Right lobe of liver (tissue), 6 donors: Measurements from ENCODE around the gene MCOLN2. TPM values are rescaled to one million over a fixed set of nuclear protein-coding genes. Genes with fewer than 3 reads are reported as not detected.
A peak's percentile ranks its signal among the peaks of the same experiment; 100 is the strongest.
"Not testable (repeated sequence)": the region's sequence is repeated elsewhere in the genome, so short reads cannot be mapped to it uniquely, and the experiment has no call there.

Experiments used
- ATAC-seq, 4 donors: fragments of 200-7000 bp; cut with Tn5 transposase; one replicate each; pipeline ENCODE4 v1.9.1; 2020; ENCODE audit warnings: mild to moderate bottlenecking in 4 of 4, moderate library complexity in 4 of 4
- DNase-seq, 3 donors: peaks; one replicate each; pipeline ENCODE4 v3.0.0-alpha.2; 2020
- H3K27ac ChIP-seq, 3 donors: fragments of 200-600 bp; one replicate each; pipeline ENCODE4 v1.8.0; 2022
- H3K27me3 ChIP-seq, 2 donors: fragments of 200-600 bp; one replicate each; pipeline ENCODE4 v1.8.0; 2022
- H3K36me3 ChIP-seq, 4 donors: fragments of 200-600 bp; sonication (generic) in 1 of 4; one replicate each; pipeline versions ENCODE4 v1.5.1 to v1.8.0; 2017 to 2022; ENCODE audit warnings: control low read depth in 1 of 4
- H3K4me1 ChIP-seq, 4 donors: fragments of 200-600 bp; sonication (generic) in 1 of 4; one replicate each; pipeline versions ENCODE4 v1.5.1 to v1.8.0; 2017 to 2022; ENCODE audit warnings: control low read depth in 1 of 4
- H3K4me3 ChIP-seq, 3 donors: fragments of 200-600 bp; one replicate each; pipeline ENCODE4 v1.8.0; 2022
- H3K9me3 ChIP-seq, 4 donors: fragments of 200-600 bp; sonication (generic) in 1 of 4; one replicate each; pipeline versions ENCODE4 v1.5.1 to v1.8.0; 2017 to 2022; ENCODE audit warnings: control low read depth in 1 of 4
- POLR2A ChIP-seq: fragments of 450-650 bp; IDR thresholded peaks from one replicate; pipeline ENCODE4 v1.6.1; 2017; ENCODE audit warnings: antibody characterized with exemption, mild to moderate bottlenecking
- WGBS: methylation state at CpG from one replicate; pipeline ENCODE4 v1.1.6; 2018; ENCODE audit warnings: low coverage, low lambda C conversion rate; ENCODE audit not compliant: insufficient coverage; ENCODE audit errors: missing lambda C conversion rate; 5-methylcytosine and 5-hydroxymethylcytosine counted together
- intact Hi-C, 2 donors: fragments of 100-400 bp; cut with DNase I; formaldehyde crosslinking; loops; one replicate each; pipeline versions ENCODE4 v1.11.2 to v1.14.1; 2022
- total RNA-seq, 6 experiments: library from RNA; depleted of rRNA in 2 of 6; stranded (reverse); fragments of >200 nt in 2 of 6; fragmentation: NEBNext Ultra II Directional in 3 of 6; extraction: Animal tissue kit (Norgen Biotek cat#: 25700) in 3 of 6; gene quantifications; one replicate each; pipeline versions ENCODE4 v1.1.0 to v1.2.4, GENCODE V29; 2016 to 2023
- TF ChIP-seq, protein P1 (sequence below), 4 donors: fragments of 200-600 bp in 3 of 4; fragments of 450-650 bp in 1 of 4; IDR thresholded peaks; one replicate each; pipeline versions ENCODE4 v1.5.1 to v1.8.0; 2016 to 2022; ENCODE audit warnings: antibody characterized with exemption in 4 of 4, mild to moderate bottlenecking in 2 of 4
- donor health status: DM: no; HTN: yes; CAD: no.
- donor health status: DM: no; HTN: no; CAD: no.
- donor health status: DM: no; HTN: no; CAD: no.
- donor health status: DM: no; HTN: yes; CAD: no.
- donor health status: DM: no; HTN: yes; CAD: no.

The MCOLN2 gene
- total RNA-seq, 6 experiments from 2014 or later = 0.09 to 0.19 TPM; not detected in 4

DNA sequence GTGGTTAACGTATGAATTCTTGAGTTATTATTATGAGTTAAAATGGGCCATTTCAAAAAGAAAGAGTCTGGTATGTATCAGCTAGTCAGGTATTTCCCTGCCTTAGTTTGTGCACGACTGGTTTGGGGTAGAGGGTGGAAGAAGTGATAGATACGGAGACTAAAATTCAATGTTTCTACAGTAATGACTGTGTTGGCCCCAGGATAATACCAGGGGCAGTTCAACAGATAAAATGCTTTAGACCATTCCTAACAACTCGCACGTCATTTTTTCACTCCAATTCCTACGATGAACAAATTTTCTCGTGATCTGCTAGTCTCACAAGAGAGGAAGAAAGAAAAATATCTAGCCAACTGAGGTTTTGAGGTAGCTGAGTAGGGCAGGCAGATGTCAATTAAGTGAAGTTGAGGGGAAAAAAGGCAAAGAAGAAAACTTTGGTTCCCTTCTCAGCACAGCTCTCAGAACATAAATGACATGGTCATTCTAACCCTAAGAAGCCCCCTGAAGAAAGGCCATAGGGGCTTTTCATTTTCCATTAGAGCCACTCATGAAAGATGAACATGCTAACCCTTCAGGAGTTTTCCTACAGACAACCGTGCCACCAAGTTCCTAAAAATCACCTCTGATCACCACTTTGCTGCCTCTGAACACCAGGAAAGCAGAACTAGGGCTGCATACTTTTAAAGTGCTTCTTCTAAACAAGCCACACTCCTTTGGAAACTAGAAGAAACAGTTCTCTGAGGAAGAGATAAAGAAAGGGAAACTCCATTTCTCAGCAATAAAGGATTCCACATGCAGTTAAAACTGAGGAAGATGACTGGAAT, 5.6 kb downstream of the MCOLN2 start:
- WGBS = 48% methylated on average over 8 of the region's 8 CpGs
- Histone ChIP-seq H3K27me3 (no peaks in the 10 kb centered on the region), H3K27ac (no peak overlapping the region), H3K9me3 (no peaks in the 10 kb centered on the region), H3K4me3 (no peak overlapping the region), H3K4me1 (peaks cover 0 to under 1% (median 0%) of the 10 kb centered on the region in 4 donors), H3K36me3 (no peaks in the 10 kb centered on the region)
- TF ChIP-seq, protein P1, sequence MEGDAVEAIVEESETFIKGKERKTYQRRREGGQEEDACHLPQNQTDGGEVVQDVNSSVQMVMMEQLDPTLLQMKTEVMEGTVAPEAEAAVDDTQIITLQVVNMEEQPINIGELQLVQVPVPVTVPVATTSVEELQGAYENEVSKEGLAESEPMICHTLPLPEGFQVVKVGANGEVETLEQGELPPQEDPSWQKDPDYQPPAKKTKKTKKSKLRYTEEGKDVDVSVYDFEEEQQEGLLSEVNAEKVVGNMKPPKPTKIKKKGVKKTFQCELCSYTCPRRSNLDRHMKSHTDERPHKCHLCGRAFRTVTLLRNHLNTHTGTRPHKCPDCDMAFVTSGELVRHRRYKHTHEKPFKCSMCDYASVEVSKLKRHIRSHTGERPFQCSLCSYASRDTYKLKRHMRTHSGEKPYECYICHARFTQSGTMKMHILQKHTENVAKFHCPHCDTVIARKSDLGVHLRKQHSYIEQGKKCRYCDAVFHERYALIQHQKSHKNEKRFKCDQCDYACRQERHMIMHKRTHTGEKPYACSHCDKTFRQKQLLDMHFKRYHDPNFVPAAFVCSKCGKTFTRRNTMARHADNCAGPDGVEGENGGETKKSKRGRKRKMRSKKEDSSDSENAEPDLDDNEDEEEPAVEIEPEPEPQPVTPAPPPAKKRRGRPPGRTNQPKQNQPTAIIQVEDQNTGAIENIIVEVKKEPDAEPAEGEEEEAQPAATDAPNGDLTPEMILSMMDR (IDR thresholded peaks at IDR 0.05) = no peak
- TF ChIP-seq POLR2A = no peak
- intact Hi-C loops = no loop called here
- DNase-seq = no peak
- ATAC-seq = peak in 1 of 4 donors; percentile 23

DNA sequence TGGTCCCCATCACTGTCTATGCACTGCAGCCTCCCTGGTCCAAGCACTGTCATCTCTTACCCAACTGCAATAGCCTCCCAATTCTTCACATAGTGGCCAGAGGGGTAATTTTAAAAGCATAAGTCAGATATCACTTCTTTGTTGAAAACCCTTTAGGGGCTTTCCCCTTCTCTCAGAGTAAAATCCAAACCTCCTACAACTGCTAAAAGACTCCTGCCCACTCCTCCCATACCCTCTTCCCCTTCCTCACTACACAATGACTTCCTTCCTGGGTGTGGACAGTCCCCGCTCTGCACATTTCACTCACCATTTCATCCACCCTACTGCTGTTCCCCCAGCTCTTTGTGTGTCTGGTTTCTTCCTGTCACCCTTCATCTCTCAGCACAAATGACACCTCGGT, 8.3 kb downstream of the MCOLN2 start:
- no peaks in the 10 kb centered on the region for H3K27me3 ChIP-seq
- H3K4me3 ChIP-seq = no peak overlapping the region
- ATAC-seq (no peak), DNase-seq (no peak)
- no peak overlapping the region for H3K27ac ChIP-seq
- no peaks in the 10 kb centered on the region for H3K9me3 ChIP-seq
- no peaks in the 10 kb centered on the region for H3K36me3 ChIP-seq
- no peak for TF ChIP-seq POLR2A
- TF ChIP-seq, protein P1 (IDR thresholded peaks at IDR 0.05) = no peak
- H3K4me1 ChIP-seq = no peaks in the 10 kb centered on the region
- 43% methylated on average over 2 of the region's 2 CpGs for WGBS
- intact Hi-C loops = no loop called here

DNA sequence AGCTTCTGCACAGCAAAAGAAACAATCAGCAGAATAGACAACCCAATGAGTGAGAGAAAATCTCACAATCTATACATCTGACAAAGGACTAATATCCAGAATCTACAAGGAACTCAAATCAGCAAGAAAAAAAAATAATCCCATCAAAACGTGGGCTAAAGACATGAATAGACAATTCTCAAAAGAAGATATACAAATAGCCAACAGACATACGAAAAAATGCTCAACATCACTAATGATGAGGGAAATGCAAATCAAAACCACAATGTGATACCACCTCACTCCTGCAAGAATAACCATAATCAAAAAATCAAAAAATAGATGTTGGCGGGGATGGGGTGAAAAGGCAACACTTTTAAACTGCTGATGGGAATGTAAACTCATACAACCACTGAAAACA, 10.4 kb downstream of the MCOLN2 start:
- ATAC-seq, H3K27me3 ChIP-seq, DNase-seq, H3K4me3 ChIP-seq, intact Hi-C loops, H3K36me3 ChIP-seq, H3K9me3 ChIP-seq, H3K27ac ChIP-seq, H3K4me1 ChIP-seq: not testable (repeated sequence)
- WGBS = 69% methylated on average over 3 of the region's 3 CpGs

DNA sequence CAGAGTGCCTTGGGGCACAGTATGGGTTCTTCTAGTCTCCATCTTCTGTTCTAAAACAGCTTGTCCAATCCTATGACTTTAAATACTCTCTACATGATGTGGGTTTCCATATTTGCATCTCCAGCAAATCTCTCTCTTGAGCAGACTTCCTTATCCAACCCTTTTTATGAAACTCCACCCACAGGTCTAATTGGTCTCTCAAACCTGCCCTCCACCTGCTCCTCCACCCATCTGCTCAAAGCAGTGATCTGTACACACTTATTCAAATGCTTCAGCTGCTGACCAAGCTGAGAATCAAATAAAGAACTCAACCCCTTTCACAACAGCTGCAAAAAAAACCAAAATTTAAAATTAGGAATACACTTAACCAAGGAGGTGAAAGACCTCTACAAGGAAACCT, 11.5 kb downstream of the MCOLN2 start:
- intact Hi-C loops = no loop called here
- TF ChIP-seq POLR2A = no peak
- TF ChIP-seq, protein P1 (IDR thresholded peaks at IDR 0.05) = no peak
- H3K4me3 ChIP-seq = no peak overlapping the region
- no peak overlapping the region for H3K27ac ChIP-seq
- H3K9me3 ChIP-seq = no peaks in the 10 kb centered on the region
- no peaks in the 10 kb centered on the region for H3K36me3 ChIP-seq
- ATAC-seq (no peak), DNase-seq (no peak)
- no peaks in the 10 kb centered on the region for H3K27me3 ChIP-seq
- no peaks in the 10 kb centered on the region for H3K4me1 ChIP-seq

DNA sequence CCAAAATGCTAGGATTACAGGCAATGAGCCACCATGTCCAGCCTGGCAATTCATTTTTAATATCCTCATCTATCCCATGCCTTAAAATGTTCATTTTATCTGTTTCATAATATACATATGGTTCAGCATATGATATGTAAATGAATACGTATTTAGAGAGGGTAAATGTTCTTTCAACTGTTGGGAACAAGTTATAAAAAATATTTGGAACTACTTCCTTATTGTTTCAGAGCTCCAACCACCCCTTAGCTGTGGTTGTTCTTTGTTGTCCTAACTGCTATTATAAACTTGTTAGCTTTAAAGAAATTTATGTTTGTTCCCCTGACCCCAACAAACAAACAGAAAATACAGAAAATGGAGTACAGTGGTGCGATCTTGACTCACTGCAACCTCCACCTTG, 14.5 kb downstream of the MCOLN2 start:
- no peaks in the 10 kb centered on the region for H3K27me3 ChIP-seq
- TF ChIP-seq, protein P1 (IDR thresholded peaks at IDR 0.05) = no peak
- no peak for TF ChIP-seq POLR2A
- no peak for DNase-seq
- 71% methylated on average over 2 of the region's 2 CpGs for WGBS
- H3K27ac ChIP-seq = no peak overlapping the region
- ATAC-seq = no peak
- intact Hi-C loops = no loop called here
- H3K9me3 ChIP-seq = no peaks in the 10 kb centered on the region
- H3K4me1 ChIP-seq = no peaks in the 10 kb centered on the region
- H3K4me3 ChIP-seq = no peak overlapping the region
- H3K36me3 ChIP-seq = no peaks in the 10 kb centered on the region
